NAMALWA (cell line): ENCODE results near the gene ZNF516.
A peak's percentile ranks its signal among the peaks of the same experiment; 100 is the strongest.

ENCODE experiments used
- DNase-seq: peaks from one replicate; pipeline ENCODE4 v3.0.0-alpha.2; 2015; ENCODE audit warnings: low spot score

The ZNF516 gene

GRCh38 chr18:76398896-76399612, 96.0 kb downstream of the ZNF516 start:
- DNase-seq: peak; percentile 78

DNA sequence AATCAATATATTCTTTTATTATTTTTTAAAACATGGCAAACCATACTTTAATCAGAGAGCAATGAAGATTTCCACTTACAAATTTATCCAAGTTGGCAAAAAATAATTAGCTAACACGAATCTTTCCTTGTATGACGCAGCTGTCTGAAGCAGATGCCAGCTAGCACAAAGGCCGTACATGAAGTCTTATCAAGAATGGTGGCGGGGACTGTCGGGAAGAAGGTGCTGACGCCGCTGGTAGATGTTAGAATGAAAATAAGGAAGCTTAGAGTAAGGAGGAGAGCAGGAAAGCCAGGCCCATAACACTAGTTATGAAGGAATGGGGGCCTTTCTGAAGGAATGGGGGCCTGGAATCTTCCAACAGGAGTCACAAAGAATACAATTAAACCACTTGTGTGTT, 96.7 kb downstream of the ZNF516 start:
- no peak for DNase-seq

- DNase-seq: no peak
Observed at GRCh38 chr18:76397631-76398030, 97.4 kb downstream of the ZNF516 start.

DNA sequence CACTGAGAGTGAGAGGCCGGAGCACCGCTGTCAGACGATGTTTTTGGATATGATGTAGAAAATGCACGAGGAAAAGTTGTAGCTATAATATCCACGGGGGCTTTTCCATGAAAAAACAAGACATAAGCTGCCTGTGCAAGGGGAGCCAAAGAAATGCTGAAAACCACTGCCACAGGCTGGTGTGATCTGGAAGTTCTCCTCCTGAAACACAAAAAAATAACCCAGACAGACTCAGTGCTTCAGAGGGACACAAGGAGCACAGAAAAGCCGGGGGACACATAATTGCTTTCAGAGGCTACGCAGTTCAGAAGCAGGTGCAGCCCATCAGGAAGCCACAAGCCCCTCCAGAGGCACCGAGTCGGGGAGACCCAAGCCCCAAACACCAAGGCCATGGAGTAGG, 98.2 kb downstream of the ZNF516 start:
- DNase-seq: no peak

DNA sequence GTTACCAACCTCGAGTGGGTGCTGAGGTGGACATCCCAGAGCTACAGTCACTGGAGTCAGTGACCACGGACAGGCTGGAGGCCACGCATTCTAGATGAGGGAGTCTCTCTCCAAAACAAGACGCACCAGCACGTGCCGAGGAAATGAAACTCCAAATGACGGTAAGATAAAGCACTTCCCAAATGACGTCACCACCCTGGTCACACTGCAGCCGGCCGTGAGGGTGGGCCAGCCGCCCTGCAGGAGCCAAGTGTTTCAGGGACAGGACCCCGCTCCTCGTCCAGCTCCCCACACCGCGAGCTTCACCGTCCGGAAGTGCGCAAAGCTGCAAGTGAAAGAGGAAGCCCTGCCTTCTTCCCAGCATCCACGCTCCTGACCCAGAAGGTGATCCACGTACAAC, 99.4 kb downstream of the ZNF516 start:
- no peak for DNase-seq

GRCh38 chr18:76394780-76395476, 100.1 kb downstream of the ZNF516 start:
- DNase-seq: no peak

- DNase-seq: no peak
Observed at GRCh38 chr18:76392349-76392748, 102.7 kb downstream of the ZNF516 start.

DNA sequence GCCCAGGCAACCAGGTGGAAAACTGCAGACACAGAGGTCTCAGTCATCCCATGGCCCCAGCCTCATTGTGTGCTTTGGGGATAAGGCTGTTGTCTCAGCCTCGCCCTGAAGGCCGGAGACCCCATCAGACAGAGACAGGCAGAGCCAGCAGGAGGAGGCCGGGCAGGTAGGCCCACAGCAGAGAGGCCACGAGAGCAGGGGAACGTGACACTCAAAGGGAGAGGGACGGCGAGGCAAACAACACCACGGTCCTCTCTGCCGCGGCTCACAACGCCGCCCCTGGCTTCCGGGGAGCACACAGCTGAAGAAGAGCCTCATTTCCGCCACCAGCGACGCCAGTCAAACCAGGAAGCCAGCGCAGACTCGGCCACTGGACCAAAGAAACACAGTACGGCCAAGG, 103.3 kb downstream of the ZNF516 start:
- DNase-seq: no peak

GRCh38 chr18:76391038-76391437, 104.0 kb downstream of the ZNF516 start:
- no peak for DNase-seq

GRCh38 chr18:76390452-76391035, 104.5 kb downstream of the ZNF516 start:
- no peak for DNase-seq

DNA sequence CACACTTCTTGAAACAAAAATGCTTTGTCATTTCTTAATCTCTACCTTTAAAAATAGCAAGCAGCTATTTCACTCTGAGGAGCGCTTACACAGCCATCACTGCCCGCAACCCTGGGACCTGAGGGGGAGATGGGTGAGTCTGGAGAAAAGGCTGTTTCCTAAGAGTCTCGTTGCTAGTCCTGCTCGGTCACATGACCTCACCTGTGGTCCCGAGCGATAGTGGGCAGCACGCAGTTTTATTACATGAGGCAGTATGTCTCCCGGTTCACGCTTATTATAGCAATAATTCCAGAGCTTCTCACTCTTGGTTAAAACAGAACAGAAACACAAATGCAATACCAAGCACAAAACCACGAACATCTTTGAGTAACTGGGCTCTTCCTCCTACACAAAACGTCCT, 105.3 kb downstream of the ZNF516 start:
- DNase-seq: no peak

- no peak for DNase-seq
Observed at GRCh38 chr18:76388891-76389423, 106.1 kb downstream of the ZNF516 start.

- no peak for DNase-seq
Observed at GRCh38 chr18:76388261-76388660, 106.8 kb downstream of the ZNF516 start.

GRCh38 chr18:76387608-76388007, 107.4 kb downstream of the ZNF516 start:
- no peak for DNase-seq

GRCh38 chr18:76386886-76387285, 108.2 kb downstream of the ZNF516 start:
- no peak for DNase-seq

DNA sequence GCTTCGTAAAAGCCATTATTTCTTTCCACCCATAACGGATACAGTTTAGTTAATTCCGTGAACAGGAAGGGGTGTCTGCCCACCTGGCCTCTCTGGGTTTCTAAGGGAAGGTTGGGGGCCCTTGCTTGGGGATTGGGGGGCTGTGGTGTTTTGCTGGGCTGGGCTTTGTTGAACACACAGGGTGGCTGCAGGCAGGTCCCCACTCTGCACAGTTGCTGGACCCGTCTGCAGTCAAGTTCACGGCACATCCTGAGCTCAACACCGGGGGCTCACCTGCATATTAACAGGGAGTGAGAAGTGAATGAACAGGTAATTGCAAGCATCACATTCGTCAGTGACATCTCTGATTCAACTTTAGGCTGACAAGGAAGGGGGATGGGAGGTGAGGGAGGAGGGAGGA, 109.0 kb downstream of the ZNF516 start:
- no peak for DNase-seq

DNA sequence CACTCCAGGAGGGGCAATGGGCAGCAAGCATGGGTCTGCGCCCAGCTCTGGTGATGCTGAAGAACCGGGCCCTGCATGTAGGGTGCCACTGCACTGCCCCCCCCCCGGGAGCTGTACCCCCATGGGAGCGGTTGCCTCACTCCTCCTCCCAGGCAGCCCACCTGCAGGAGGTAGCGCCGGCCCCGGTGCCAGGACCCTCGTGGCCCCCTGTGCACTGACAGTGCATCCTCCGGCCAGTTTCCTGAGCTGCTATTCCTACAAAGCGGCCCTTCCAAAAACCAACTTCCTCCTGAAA, 109.4 kb downstream of the ZNF516 start:
- DNase-seq: no peak

- DNase-seq: no peak
Observed at GRCh38 chr18:76384861-76385680, 110.0 kb downstream of the ZNF516 start.

DNA sequence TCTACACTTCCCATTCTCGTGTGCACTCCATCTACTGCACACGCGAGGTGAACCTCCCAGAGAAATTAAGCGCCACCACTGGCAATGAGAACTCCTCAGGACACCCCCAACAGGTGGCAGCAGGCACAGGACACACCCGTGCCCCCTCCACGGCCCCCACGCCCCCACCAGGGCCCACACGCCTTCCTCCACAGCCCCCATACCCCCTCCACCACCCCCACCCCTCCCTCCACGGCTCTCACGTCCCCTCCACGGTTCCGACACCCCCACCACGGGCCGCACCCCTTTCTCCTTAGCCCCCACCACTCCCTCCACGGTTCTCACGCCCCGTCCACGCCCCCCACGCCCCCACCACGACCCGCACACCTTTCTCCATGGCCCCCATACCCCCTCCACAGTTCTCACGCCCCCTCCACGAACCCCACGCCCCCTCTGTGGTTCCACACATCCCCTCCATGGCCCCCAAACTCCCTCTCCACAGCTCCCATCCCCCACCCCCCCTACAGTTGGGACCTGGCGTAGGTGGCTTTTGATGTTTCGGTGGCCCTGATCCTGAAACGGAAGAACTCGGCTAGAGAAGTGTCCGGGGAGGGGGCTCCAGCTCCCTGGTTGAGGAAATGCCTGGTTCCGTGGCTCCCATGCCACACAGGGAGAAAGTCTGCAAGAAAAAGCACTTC, 110.8 kb downstream of the ZNF516 start:
- no peak for DNase-seq

DNA sequence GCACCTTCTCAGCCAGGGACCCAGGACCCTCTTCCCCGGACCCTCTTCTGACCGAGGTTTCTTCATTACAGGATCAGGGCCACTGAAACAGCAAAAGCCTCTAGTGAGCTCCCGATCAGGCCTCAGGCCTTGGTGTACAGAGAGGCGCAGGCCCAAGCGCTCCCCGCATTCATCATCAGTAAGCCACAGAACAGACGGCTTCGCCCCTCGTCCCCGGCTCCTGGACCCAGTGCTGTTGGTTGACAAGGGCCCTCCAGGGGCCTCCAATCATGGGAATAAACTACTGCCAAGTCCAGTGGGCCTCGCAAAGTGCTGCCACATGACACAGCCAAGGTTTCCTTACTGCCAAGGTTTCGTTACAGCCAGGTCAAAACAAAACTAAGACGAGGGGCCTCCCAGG, 111.4 kb downstream of the ZNF516 start:
- DNase-seq: no peak

GRCh38 chr18:76382275-76382674, 112.8 kb downstream of the ZNF516 start:
- no peak for DNase-seq
